ENCODE data around the gene SRL.

DNA sequence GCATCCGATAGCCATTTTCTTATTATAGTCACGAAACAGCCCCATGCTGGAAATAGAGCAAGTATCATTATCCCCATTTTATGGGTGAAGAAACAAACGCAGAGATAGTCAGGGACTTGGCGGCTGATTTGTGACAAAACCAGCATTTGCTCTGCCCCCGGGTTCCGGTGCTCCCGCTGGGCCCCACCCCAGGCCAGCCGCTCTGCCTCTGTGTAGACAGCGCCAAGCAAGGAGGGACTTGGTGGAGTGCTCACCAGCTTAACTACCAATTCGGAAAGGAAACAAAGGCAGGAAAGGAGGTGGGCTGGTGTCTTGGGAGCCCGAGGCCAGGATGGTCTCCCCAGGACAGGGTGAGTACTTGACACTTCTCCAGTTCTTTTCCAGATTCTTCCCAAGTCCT, 10.0 kb downstream of the SRL start:
- TF ChIP-seq, protein P1, sequence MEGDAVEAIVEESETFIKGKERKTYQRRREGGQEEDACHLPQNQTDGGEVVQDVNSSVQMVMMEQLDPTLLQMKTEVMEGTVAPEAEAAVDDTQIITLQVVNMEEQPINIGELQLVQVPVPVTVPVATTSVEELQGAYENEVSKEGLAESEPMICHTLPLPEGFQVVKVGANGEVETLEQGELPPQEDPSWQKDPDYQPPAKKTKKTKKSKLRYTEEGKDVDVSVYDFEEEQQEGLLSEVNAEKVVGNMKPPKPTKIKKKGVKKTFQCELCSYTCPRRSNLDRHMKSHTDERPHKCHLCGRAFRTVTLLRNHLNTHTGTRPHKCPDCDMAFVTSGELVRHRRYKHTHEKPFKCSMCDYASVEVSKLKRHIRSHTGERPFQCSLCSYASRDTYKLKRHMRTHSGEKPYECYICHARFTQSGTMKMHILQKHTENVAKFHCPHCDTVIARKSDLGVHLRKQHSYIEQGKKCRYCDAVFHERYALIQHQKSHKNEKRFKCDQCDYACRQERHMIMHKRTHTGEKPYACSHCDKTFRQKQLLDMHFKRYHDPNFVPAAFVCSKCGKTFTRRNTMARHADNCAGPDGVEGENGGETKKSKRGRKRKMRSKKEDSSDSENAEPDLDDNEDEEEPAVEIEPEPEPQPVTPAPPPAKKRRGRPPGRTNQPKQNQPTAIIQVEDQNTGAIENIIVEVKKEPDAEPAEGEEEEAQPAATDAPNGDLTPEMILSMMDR (IDR thresholded peaks at IDR 0.05): no peak
- no peak for TF ChIP-seq POLR2AphosphoS5 (IDR thresholded peaks at IDR 0.05)
